Adrenal gland (tissue), 5 donors: ENCODE measurements around the gene SCFD1.

Experiments
- CTCF ChIP-seq, 6 experiments: fragments of 450-650 bp in 4 of 6; fragments of 200-600 bp in 2 of 6; sonication (generic) in 1 of 6; IDR thresholded peaks; 1 replicate in 5 of 6; 2 replicates in 1 of 6; pipeline versions ENCODE4 v1.5.1 to v1.8.0; 2016 to 2021; ENCODE audit warnings: antibody characterized with exemption in 6 of 6, mild to moderate bottlenecking in 2 of 6, moderate library complexity in 1 of 6
- POLR2A ChIP-seq, 2 donors: fragments of 450-650 bp; IDR thresholded peaks; one replicate each; pipeline ENCODE4 v1.6.1; 2017; ENCODE audit warnings: antibody characterized with exemption in 2 of 2, mild to moderate bottlenecking in 2 of 2, moderate library complexity in 1 of 2
- donor health status: DM: no; HTN: no; CAD: no.

- TF ChIP-seq CTCF (IDR thresholded peaks at IDR 0.05), result no peak
- TF ChIP-seq POLR2A (IDR thresholded peaks at IDR 0.05), result no peak
These were observed 40.9 kb upstream of the SCFD1 start for GRCh38 chr14:30581283-30581625.
